Breast epithelium (tissue), 3 donors: Measurements from ENCODE around the gene GJE1.

ENCODE experiments used
- CTCF ChIP-seq, 3 donors: fragments of 450-650 bp; IDR thresholded peaks; one replicate each; pipeline ENCODE4 v1.5.1; 2016 to 2017; ENCODE audit warnings: antibody characterized with exemption in 3 of 3, mild to moderate bottlenecking in 3 of 3, moderate library complexity in 3 of 3
- POLR2A ChIP-seq: fragments of 450-650 bp; IDR thresholded peaks from one replicate; pipeline ENCODE4 v1.6.1; 2016; ENCODE audit warnings: antibody characterized with exemption, mild to moderate bottlenecking, moderate library complexity

- TF ChIP-seq POLR2A (no peak), CTCF (IDR thresholded peaks at IDR 0.05) (peak; percentile 66 to 94 (median 81))
Observed at GRCh38 chr6:142146828-142147662, 14.3 kb downstream of the GJE1 start, which contains the start of the genes NMBR and VTA1.
